GM18505 (cell line): Measurements from ENCODE around the gene PARVB.

Source experiments
- ATAC-seq: cut with Tn5 transposase; IDR thresholded peaks from one replicate; pipeline ENCODE4 v1.9.1; 2021; ENCODE audit not compliant: unreplicated experiment
- POLR2A ChIP-seq: IDR thresholded peaks from 4 replicates; pipeline ENCODE4 v1.6.1; 2011; ENCODE audit warnings: borderline replicate concordance; ENCODE audit not compliant: insufficient read depth, insufficient read length; ENCODE audit errors: extremely low read depth

The PARVB gene

GRCh38 chr22:44082801-44083200 is 58.7 kb downstream of the PARVB start:
- TF ChIP-seq POLR2A = no peak
- ATAC-seq = no peak

GRCh38 chr22:44084044-44084772 is 60.1 kb downstream of the PARVB start:
- no peak for TF ChIP-seq POLR2A
- ATAC-seq = no peak

GRCh38 chr22:44085743-44086270 is 61.7 kb downstream of the PARVB start:
- no peak for ATAC-seq
- TF ChIP-seq POLR2A = no peak

- no peak for ATAC-seq
- no peak for TF ChIP-seq POLR2A
Observed at GRCh38 chr22:44086271-44087088, 62.4 kb downstream of the PARVB start.

GRCh38 chr22:44087089-44087430 is 63.0 kb downstream of the PARVB start:
- no peak for TF ChIP-seq POLR2A
- no peak for ATAC-seq

- TF ChIP-seq POLR2A = no peak
- no peak for ATAC-seq
Observed at GRCh38 chr22:44088976-44089570, 65.0 kb downstream of the PARVB start.

- no peak for ATAC-seq
- peak; percentile 8 for TF ChIP-seq POLR2A
Observed at GRCh38 chr22:44089717-44090570, 65.8 kb downstream of the PARVB start.

GRCh38 chr22:44090571-44090905 is 66.4 kb downstream of the PARVB start:
- no peak for TF ChIP-seq POLR2A
- no peak for ATAC-seq

- ATAC-seq = no peak
- no peak for TF ChIP-seq POLR2A
Observed at GRCh38 chr22:44091021-44091721, 67.1 kb downstream of the PARVB start.

- TF ChIP-seq POLR2A = no peak
- ATAC-seq = no peak
Observed at GRCh38 chr22:44091751-44092150, 67.6 kb downstream of the PARVB start.

- no peak for ATAC-seq
- no peak for TF ChIP-seq POLR2A
Observed at GRCh38 chr22:44092636-44093220, 68.6 kb downstream of the PARVB start.

GRCh38 chr22:44093791-44094190 is 69.7 kb downstream of the PARVB start:
- TF ChIP-seq POLR2A = no peak
- no peak for ATAC-seq

GRCh38 chr22:44094751-44095302 is 70.7 kb downstream of the PARVB start:
- ATAC-seq = no peak
- no peak for TF ChIP-seq POLR2A

- TF ChIP-seq POLR2A = no peak
- ATAC-seq = no peak
Observed at GRCh38 chr22:44096736-44097135, 72.6 kb downstream of the PARVB start.
